ENCODE data around the gene CD70.
"Not testable (repeated sequence)": the region's sequence is repeated elsewhere in the genome, so short reads cannot be mapped to it uniquely, and the experiment has no call there.

- TF ChIP-seq, protein P1, sequence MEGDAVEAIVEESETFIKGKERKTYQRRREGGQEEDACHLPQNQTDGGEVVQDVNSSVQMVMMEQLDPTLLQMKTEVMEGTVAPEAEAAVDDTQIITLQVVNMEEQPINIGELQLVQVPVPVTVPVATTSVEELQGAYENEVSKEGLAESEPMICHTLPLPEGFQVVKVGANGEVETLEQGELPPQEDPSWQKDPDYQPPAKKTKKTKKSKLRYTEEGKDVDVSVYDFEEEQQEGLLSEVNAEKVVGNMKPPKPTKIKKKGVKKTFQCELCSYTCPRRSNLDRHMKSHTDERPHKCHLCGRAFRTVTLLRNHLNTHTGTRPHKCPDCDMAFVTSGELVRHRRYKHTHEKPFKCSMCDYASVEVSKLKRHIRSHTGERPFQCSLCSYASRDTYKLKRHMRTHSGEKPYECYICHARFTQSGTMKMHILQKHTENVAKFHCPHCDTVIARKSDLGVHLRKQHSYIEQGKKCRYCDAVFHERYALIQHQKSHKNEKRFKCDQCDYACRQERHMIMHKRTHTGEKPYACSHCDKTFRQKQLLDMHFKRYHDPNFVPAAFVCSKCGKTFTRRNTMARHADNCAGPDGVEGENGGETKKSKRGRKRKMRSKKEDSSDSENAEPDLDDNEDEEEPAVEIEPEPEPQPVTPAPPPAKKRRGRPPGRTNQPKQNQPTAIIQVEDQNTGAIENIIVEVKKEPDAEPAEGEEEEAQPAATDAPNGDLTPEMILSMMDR (conservative IDR thresholded peaks at IDR 0.05 in 1 of 2, IDR thresholded peaks at IDR 0.05 in 1 of 2; ENCODE audit: extremely low read depth in 1 of 2, insufficient read depth in 1 of 2, low read depth in 1 of 2, low read length in 2 of 2) = not testable (repeated sequence)
- not testable (repeated sequence) for TF ChIP-seq EZH2 (IDR thresholded peaks at IDR 0.05; ENCODE audit: borderline replicate concordance, low read length)
These were observed 42.5 kb upstream of the CD70 start for GRCh38 chr19:6633456-6633813.

Measured in mammary epithelial cell (primary cell).